GM23248 (cell line): ENCODE data around the gene KRTAP29-1. TPM values are rescaled to one million over a fixed set of nuclear protein-coding genes. Genes with fewer than 3 reads are reported as not detected.
"Not testable (repeated sequence)": the region's sequence is repeated elsewhere in the genome, so short reads cannot be mapped to it uniquely, and the experiment has no call there.

Experiments used
- DNase-seq: peaks from one replicate; pipeline ENCODE4 v3.0.0-alpha.2; 2015
- H2AFZ ChIP-seq: fragments of 200-600 bp; sonication (generic); 2 replicates; pipeline ENCODE4 v1.6.1; 2016; ENCODE audit warnings: antibody characterized with exemption
- H3F3A ChIP-seq: fragments of 200-600 bp; sonication (generic); 2 replicates; pipeline ENCODE4 v1.6.1; 2016; ENCODE audit warnings: mild to moderate bottlenecking, antibody characterized with exemption, mixed run types; ENCODE audit not compliant: insufficient read depth
- H3K27ac ChIP-seq: fragments of 200-600 bp; sonication (generic); 2 replicates; pipeline ENCODE4 v1.5.1; 2016; ENCODE audit warnings: mild to moderate bottlenecking
- H3K27me3 ChIP-seq: fragments of 200-600 bp; sonication (generic); replicated peaks from 2 replicates; pipeline ENCODE4 v1.6.1; 2016; ENCODE audit warnings: mild to moderate bottlenecking; ENCODE audit not compliant: insufficient read depth
- H3K36me3 ChIP-seq: fragments of 200-600 bp; sonication (generic); 2 replicates; pipeline ENCODE4 v1.6.1; 2016; ENCODE audit warnings: low read depth, mild to moderate bottlenecking
- H3K4me1 ChIP-seq: fragments of 200-600 bp; sonication (generic); 2 replicates; pipeline ENCODE4 v1.6.1; 2016; ENCODE audit warnings: mild to moderate bottlenecking; ENCODE audit not compliant: insufficient read depth
- H3K4me2 ChIP-seq: fragments of 200-600 bp; sonication (generic); one replicate; pipeline ENCODE4 v1.6.1; 2016; ENCODE audit warnings: mild to moderate bottlenecking; ENCODE audit not compliant: unreplicated experiment
- H3K4me3 ChIP-seq: fragments of 200-600 bp; sonication (generic); 2 replicates; pipeline ENCODE4 v1.5.1; 2016; ENCODE audit warnings: mild to moderate bottlenecking
- H3K79me2 ChIP-seq: fragments of 200-600 bp; sonication (generic); 2 replicates; pipeline ENCODE4 v1.6.1; 2016; ENCODE audit warnings: mild to moderate bottlenecking; ENCODE audit not compliant: insufficient read depth
- H3K9ac ChIP-seq: fragments of 200-600 bp; sonication (generic); 2 replicates; pipeline ENCODE4 v1.6.1; 2016; ENCODE audit warnings: mild to moderate bottlenecking
- H3K9me2 ChIP-seq: fragments of 200-600 bp; sonication (generic); 2 replicates; pipeline ENCODE4 v1.6.1; 2016; ENCODE audit warnings: mixed run types, mild to moderate bottlenecking, moderate library complexity; ENCODE audit not compliant: insufficient read depth
- H3K9me3 ChIP-seq: fragments of 200-600 bp; sonication (generic); one replicate; pipeline ENCODE4 v1.6.1; 2017; ENCODE audit warnings: low read depth
- H4K20me1 ChIP-seq: fragments of 200-600 bp; sonication (generic); 2 replicates; pipeline ENCODE4 v1.6.0; 2016; ENCODE audit not compliant: insufficient read depth
- EZH2 ChIP-seq: fragments of 200-600 bp; sonication (generic); IDR thresholded peaks from 2 replicates; pipeline ENCODE4 v1.6.1; 2018; ENCODE audit warnings: antibody characterized with exemption, mild to moderate bottlenecking; ENCODE audit not compliant: insufficient read depth, poor library complexity, severe bottlenecking
- EZH2phosphoT487 ChIP-seq: fragments of 200-600 bp; sonication (generic); IDR thresholded peaks from 2 replicates; pipeline ENCODE4 v1.6.1; 2018; ENCODE audit warnings: antibody characterized with exemption, moderate library complexity, mild to moderate bottlenecking, low read depth; ENCODE audit not compliant: insufficient read depth
- WGBS, 2 experiments: methylation state at CpG; one replicate each; pipeline ENCODE4 v1.1.6; 2015 to 2017; ENCODE audit warnings: low lambda C conversion rate in 2 of 2, low coverage in 1 of 2; ENCODE audit errors: missing lambda C conversion rate in 2 of 2; 5-methylcytosine and 5-hydroxymethylcytosine counted together
- in situ Hi-C: fragments of 300-500 bp; cut with MboI; formaldehyde crosslinking; loops from 2 replicates; pipeline ENCODE4 v1.15.0; 2020
- polyA plus RNA-seq: library from polyadenylated mRNA; unstranded; fragments of >200 nt; fragmentation: Nextera tagmentation; extraction: Ambion mirVana; gene quantifications from 2 replicates; pipeline ENCODE4 v1.2.1, GENCODE V29; 2016
- total RNA-seq: library from RNA; depleted of rRNA; stranded (reverse); fragments of >200 nt; shearing (Covaris generic); gene quantifications from 2 replicates; pipeline ENCODE4 v1.2.3, GENCODE V29; 2014; rRNA removed

Gene KRTAP29-1
- total RNA-seq = not detected in 2 replicates
- not detected in 2 replicates for polyA plus RNA-seq

GRCh38 chr17:41301916-41302901 lies at the start of gene KRTAP29-1:
Gene KRTAP29-1, minus strand, starts transcription at chr17:41302851. Its CDS starts 0 bp downstream, at chr17:41302851.
- Histone ChIP-seq H3K9me3 (no peaks in the 10 kb centered on the region), H3K9ac (no peak within 1 kb of the TSS), H3K4me1 (no peaks in the 10 kb centered on the region), H3K27ac (no peak within 1 kb of the TSS), H3K9me2 (no peaks in the 10 kb centered on the region), H3K27me3 (no peaks in the 10 kb centered on the region), H2AFZ (no peak within 1 kb of the TSS), H3K79me2 (no peaks in the 10 kb centered on the region), H3K36me3 (no peaks in the 10 kb centered on the region), H3F3A (no peaks in the 10 kb centered on the region), H3K4me2 (no peak within 1 kb of the TSS), H3K4me3 (no peak within 1 kb of the TSS), H4K20me1 (no peaks in the 10 kb centered on the region)
- TF ChIP-seq EZH2phosphoT487 = no peak
- TF ChIP-seq EZH2 = no peak
- DNase-seq = no peak
- 26% methylated on average over 11 of the region's 11 CpGs for WGBS, 2 experiments
- in situ Hi-C loops = no loop called here

GRCh38 chr17:41351177-41351576 lies 48.5 kb upstream of the KRTAP29-1 start:
- no peaks in the 10 kb centered on the region for H3K4me1 ChIP-seq
- no peaks in the 10 kb centered on the region for H3K27me3 ChIP-seq
- no peaks in the 10 kb centered on the region for H3K9me2 ChIP-seq
- H3K79me2 ChIP-seq = no peaks in the 10 kb centered on the region
- in situ Hi-C loops = no loop called here
- no peak overlapping the region for H2AFZ ChIP-seq
- no peaks in the 10 kb centered on the region for H3F3A ChIP-seq
- no peak overlapping the region for H3K4me3 ChIP-seq
- WGBS, 2 experiments = 55 to 60% methylated on average over 2 of the region's 2 CpGs
- H3K9ac ChIP-seq = no peak overlapping the region
- TF ChIP-seq EZH2phosphoT487 (no peak), EZH2 (no peak)
- H3K27ac ChIP-seq = no peak overlapping the region
- H3K36me3 ChIP-seq = no peaks in the 10 kb centered on the region
- H3K9me3 ChIP-seq = no peaks in the 10 kb centered on the region
- DNase-seq = no peak
- H4K20me1 ChIP-seq = no peaks in the 10 kb centered on the region
- no peak overlapping the region for H3K4me2 ChIP-seq

- H3K4me2 ChIP-seq, H3F3A ChIP-seq, H3K4me1 ChIP-seq, H4K20me1 ChIP-seq, H3K9ac ChIP-seq, H2AFZ ChIP-seq, H3K79me2 ChIP-seq, H3K27ac ChIP-seq, H3K4me3 ChIP-seq, in situ Hi-C loops, H3K9me2 ChIP-seq, H3K27me3 ChIP-seq, H3K36me3 ChIP-seq, H3K9me3 ChIP-seq, DNase-seq: not testable (repeated sequence)
- WGBS, 2 experiments = 87 to 89% methylated on average over 16 of the region's 16 CpGs
Measured at GRCh38 chr17:41350381-41350878, 47.8 kb upstream of the KRTAP29-1 start, which contains the start of gene KRT33A. Gene KRT33A, minus strand, starts transcription at chr17:41350828. Its CDS starts 61 bp downstream, at chr17:41350767.

GRCh38 chr17:41347869-41348760 lies 45.5 kb upstream of the KRTAP29-1 start:
- H3K36me3 ChIP-seq = no peaks in the 10 kb centered on the region
- H3K4me1 ChIP-seq = no peaks in the 10 kb centered on the region
- no peak overlapping the region for H3K9ac ChIP-seq
- WGBS, 2 experiments = 73% methylated on average over 7 of the region's 7 CpGs
- no peaks in the 10 kb centered on the region for H3K79me2 ChIP-seq
- no peaks in the 10 kb centered on the region for H3K9me3 ChIP-seq
- no peak for TF ChIP-seq EZH2phosphoT487
- TF ChIP-seq EZH2 = no peak
- no peak overlapping the region for H2AFZ ChIP-seq
- no peaks in the 10 kb centered on the region for H4K20me1 ChIP-seq
- H3F3A ChIP-seq = no peaks in the 10 kb centered on the region
- H3K27me3 ChIP-seq = no peaks in the 10 kb centered on the region
- in situ Hi-C loops = loop anchor here (25.0 kb wide), 1 partner anchor 314 kb away; no protein-coding TSS in a partner anchor
- no peaks in the 10 kb centered on the region for H3K9me2 ChIP-seq
- H3K27ac ChIP-seq = no peak overlapping the region
- H3K4me2 ChIP-seq = no peak overlapping the region
- no peak for DNase-seq
- H3K4me3 ChIP-seq = no peak overlapping the region

- WGBS, 2 experiments = 84 to 88% methylated on average over 14 to 16 of the region's 16 CpGs
- H3K4me2 ChIP-seq, H3K27me3 ChIP-seq, H2AFZ ChIP-seq, H4K20me1 ChIP-seq, H3K4me3 ChIP-seq, H3K27ac ChIP-seq, H3K9me2 ChIP-seq, H3F3A ChIP-seq, H3K79me2 ChIP-seq, H3K9me3 ChIP-seq, DNase-seq, H3K9ac ChIP-seq, H3K4me1 ChIP-seq, H3K36me3 ChIP-seq: not testable (repeated sequence)
- in situ Hi-C loops = loop anchor here (25.0 kb wide), 1 partner anchor 316 kb away; no protein-coding TSS in a partner anchor
Measured at GRCh38 chr17:41346421-41346820, 43.8 kb upstream of the KRTAP29-1 start.
